Peyer's patch (tissue), 4 donors: ENCODE results near the gene SNX8.

ENCODE experiments used
- CTCF ChIP-seq, 6 experiments: fragments of 450-650 bp in 4 of 6; fragments of 200-600 bp in 2 of 6; sonication (generic) in 1 of 6; IDR thresholded peaks; one replicate each; pipeline ENCODE4 v1.5.1; 2017 to 2019; ENCODE audit warnings: antibody characterized with exemption in 6 of 6, mild to moderate bottlenecking in 3 of 6, moderate library complexity in 1 of 6
- POLR2A ChIP-seq, 2 donors: fragments of 450-650 bp; IDR thresholded peaks; one replicate each; pipeline ENCODE4 v1.5.1; 2017; ENCODE audit warnings: antibody characterized with exemption in 2 of 2, mild to moderate bottlenecking in 2 of 2, moderate library complexity in 2 of 2

- TF ChIP-seq CTCF (IDR thresholded peaks at IDR 0.05): no peak
- no peak for TF ChIP-seq POLR2A (IDR thresholded peaks at IDR 0.05)
These were observed 18.2 kb downstream of the SNX8 start for GRCh38 chr7:2295936-2296620.
